Mesenchymal stem cell (in vitro differentiated cells and primary cell): ENCODE results near the gene OGT.

ENCODE experiments used
- DNase-seq: peaks from one replicate; pipeline ENCODE4 v3.0.0-alpha.2; 2013
- H2AFZ ChIP-seq: one replicate; pipeline ENCODE4 v1.6.1; 2013; ENCODE audit warnings: low read depth, mild to moderate bottlenecking, control low read depth, inconsistent platforms, low read length, moderate library complexity
- H2AK5ac ChIP-seq: 2 replicates; pipeline ENCODE4 v1.6.1; 2013; ENCODE audit warnings: low read length, moderate library complexity, mild to moderate bottlenecking, inconsistent platforms; ENCODE audit not compliant: severe bottlenecking
- H2BK120ac ChIP-seq: one replicate; pipeline ENCODE4 v1.6.1; 2013; ENCODE audit warnings: low read depth, mild to moderate bottlenecking, inconsistent platforms, low read length, moderate library complexity
- H2BK12ac ChIP-seq, 2 experiments: one replicate each; pipeline ENCODE4 v1.6.1; 2013; ENCODE audit warnings: inconsistent platforms in 2 of 2, low read length in 2 of 2, mild to moderate bottlenecking in 2 of 2, moderate library complexity in 2 of 2, control low read depth in 1 of 2
- H2BK15ac ChIP-seq: one replicate; pipeline ENCODE4 v1.6.1; 2013; ENCODE audit warnings: mild to moderate bottlenecking, low read depth, inconsistent platforms; ENCODE audit not compliant: poor library complexity, severe bottlenecking
- H2BK5ac ChIP-seq: 2 replicates; pipeline ENCODE4 v1.6.1; 2013; ENCODE audit warnings: low read depth, mild to moderate bottlenecking, low read length, control low read depth, inconsistent platforms; ENCODE audit not compliant: poor library complexity, severe bottlenecking
- H3K14ac ChIP-seq, 2 experiments: one replicate each; pipeline ENCODE4 v1.6.1; 2013; ENCODE audit warnings: inconsistent platforms in 2 of 2, low read length in 2 of 2, control low read depth in 1 of 2, mild to moderate bottlenecking in 1 of 2, moderate library complexity in 1 of 2
- H3K18ac ChIP-seq, 2 experiments: one replicate each; pipeline ENCODE4 v1.6.1; 2013; ENCODE audit warnings: inconsistent platforms in 2 of 2, low read length in 2 of 2, control low read depth in 1 of 2, low read depth in 1 of 2, mild to moderate bottlenecking in 1 of 2
- H3K23ac ChIP-seq, 2 experiments: one replicate each; pipeline ENCODE4 v1.6.1; 2013; ENCODE audit warnings: inconsistent platforms in 2 of 2, low read length in 2 of 2, mild to moderate bottlenecking in 2 of 2, moderate library complexity in 2 of 2, control low read depth in 1 of 2
- H3K27ac ChIP-seq: 2 replicates; pipeline ENCODE4 v1.5.1; 2013; ENCODE audit warnings: mild to moderate bottlenecking, moderate library complexity, low read length, control low read depth, inconsistent platforms; ENCODE audit not compliant: poor library complexity, severe bottlenecking
- H3K27me3 ChIP-seq, 2 experiments: 2 replicates each; pipeline versions ENCODE4 v1.6.1 to v1.7.0; 2013; ENCODE audit warnings: low read length in 2 of 2, mild to moderate bottlenecking in 2 of 2, moderate library complexity in 2 of 2, control low read depth in 1 of 2, inconsistent platforms in 1 of 2; ENCODE audit not compliant: control insufficient read depth in 1 of 2, insufficient read depth in 1 of 2
- H3K36me3 ChIP-seq, 2 experiments: 2 replicates each; pipeline versions ENCODE4 v1.6.1 to v1.7.0; 2013; ENCODE audit warnings: low read length in 2 of 2, control low read depth in 1 of 2, inconsistent platforms in 1 of 2, low read depth in 1 of 2, mild to moderate bottlenecking in 1 of 2; ENCODE audit not compliant: insufficient read depth in 2 of 2, control insufficient read depth in 1 of 2
- H3K4ac ChIP-seq, 2 experiments: one replicate each; pipeline ENCODE4 v1.6.1; 2013; ENCODE audit warnings: inconsistent platforms in 2 of 2, low read length in 2 of 2, mild to moderate bottlenecking in 2 of 2, moderate library complexity in 2 of 2, control low read depth in 1 of 2, low read depth in 1 of 2
- H3K4me1 ChIP-seq: 2 replicates; pipeline ENCODE4 v1.6.1; 2013; ENCODE audit warnings: low read depth, low read length, control low read depth; ENCODE audit not compliant: control insufficient read depth, insufficient read depth
- H3K4me2 ChIP-seq: 2 replicates; pipeline ENCODE4 v1.6.1; 2013; ENCODE audit warnings: low read length, mild to moderate bottlenecking, inconsistent platforms; ENCODE audit not compliant: poor library complexity, severe bottlenecking
- H3K4me3 ChIP-seq, 2 experiments: 2 replicates each; pipeline versions ENCODE4 v1.5.1 to v1.7.0; 2013; ENCODE audit warnings: low read length in 2 of 2, mild to moderate bottlenecking in 2 of 2, control low read depth in 1 of 2, low read depth in 1 of 2; ENCODE audit not compliant: insufficient read depth in 1 of 2
- H3K79me1 ChIP-seq: replicated peaks from 2 replicates; pipeline ENCODE4 v1.6.1; 2013; ENCODE audit warnings: mild to moderate bottlenecking, control low read depth, low read length, inconsistent platforms; ENCODE audit not compliant: poor library complexity, severe bottlenecking
- H3K9ac ChIP-seq: 2 replicates; pipeline ENCODE4 v1.7.0; 2013; ENCODE audit warnings: mild to moderate bottlenecking, low read length, moderate library complexity
- H3K9me3 ChIP-seq: 2 replicates; pipeline ENCODE4 v1.7.0; 2013; ENCODE audit warnings: mild to moderate bottlenecking, low read length; ENCODE audit not compliant: control insufficient read depth
- H4K8ac ChIP-seq: one replicate; pipeline ENCODE4 v1.6.1; 2013; ENCODE audit warnings: inconsistent platforms, mild to moderate bottlenecking, low read length, moderate library complexity
- H4K91ac ChIP-seq: one replicate; pipeline ENCODE4 v1.6.1; 2013; ENCODE audit warnings: mild to moderate bottlenecking, low read length, inconsistent platforms
- WGBS: methylation state at CpG from one replicate; pipeline ENCODE4 v1.1.7; 2013; ENCODE audit warnings: mixed read lengths; 5-methylcytosine and 5-hydroxymethylcytosine counted together

Gene OGT

DNA sequence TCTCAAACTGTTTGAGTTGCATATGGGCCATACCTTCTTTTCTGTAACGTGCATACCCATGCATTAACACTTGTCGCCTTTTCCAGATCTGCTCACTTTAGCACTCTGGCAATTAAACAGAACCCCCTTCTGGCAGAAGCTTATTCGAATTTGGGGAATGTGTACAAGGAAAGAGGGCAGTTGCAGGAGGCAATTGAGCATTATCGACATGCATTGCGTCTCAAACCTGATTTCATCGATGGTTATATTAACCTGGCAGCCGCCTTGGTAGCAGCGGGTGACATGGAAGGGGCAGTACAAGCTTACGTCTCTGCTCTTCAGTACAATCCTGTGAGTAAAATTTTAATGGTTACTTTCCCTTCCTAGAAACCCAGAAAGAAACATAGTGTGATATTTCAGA is 4.8 kb downstream of the OGT start:
- Histone ChIP-seq H3K14ac (no peak overlapping the region), H2BK12ac (no peak overlapping the region), H3K9ac (no peak overlapping the region), H2BK15ac (no peak overlapping the region), H3K18ac (no peak overlapping the region), H3K4me3 (no peak overlapping the region), H3K23ac (no peak overlapping the region), H3K4ac (no peak overlapping the region), H2AFZ (no peak overlapping the region), H3K4me2 (no peak overlapping the region), H2BK5ac (no peak overlapping the region), H3K9me3 (no peaks in the 10 kb centered on the region), H3K4me1 (peaks cover 2% of the 10 kb centered on the region), H2AK5ac (no peak overlapping the region), H3K27ac (no peak overlapping the region), H3K27me3 (no peaks in the 10 kb centered on the region), H4K8ac (no peak overlapping the region), H3K36me3 (peaks cover 3 to 24% of the 10 kb centered on the region in 2 experiments), H2BK120ac (no peak overlapping the region), H4K91ac (no peak overlapping the region), H3K79me1 (no peaks in the 10 kb centered on the region)
- no peak for DNase-seq
- 90% methylated on average over 8 of the region's 9 CpGs for WGBS

DNA sequence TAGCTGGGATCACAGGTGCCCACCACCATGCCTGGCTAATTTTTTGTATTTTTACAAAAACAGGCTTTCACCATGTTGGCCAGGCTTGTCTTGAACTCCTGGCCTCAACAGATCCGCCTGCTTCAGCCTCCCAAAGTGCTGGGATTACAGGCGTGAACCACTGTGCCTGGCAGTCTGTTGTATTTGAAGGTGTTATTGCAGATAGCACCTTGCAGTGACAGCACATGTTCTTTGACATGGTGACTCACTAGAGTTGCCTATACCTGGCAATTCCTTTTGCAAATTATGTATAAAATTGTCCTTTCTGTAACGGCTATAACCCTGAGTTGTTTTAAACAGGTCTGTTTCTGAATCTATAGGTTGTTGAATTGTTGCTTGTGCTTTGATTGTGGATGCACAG is 7.9 kb downstream of the OGT start:
- Histone ChIP-seq H3K4me2 (no peak overlapping the region), H3K4ac (no peak overlapping the region), H4K8ac (no peak overlapping the region), H2BK12ac (no peak overlapping the region), H3K18ac (no peak overlapping the region), H3K4me3 (no peak overlapping the region), H2AK5ac (no peak overlapping the region), H2BK15ac (no peak overlapping the region), H3K9ac (peak overlapping the region; percentile 56), H3K9me3 (no peaks in the 10 kb centered on the region), H3K27ac (no peak overlapping the region), H2AFZ (no peak overlapping the region), H3K23ac (no peak overlapping the region), H2BK120ac (no peak overlapping the region), H3K27me3 (peaks cover 0 to 5% of the 10 kb centered on the region in 2 experiments), H4K91ac (no peak overlapping the region), H3K4me1 (peaks cover 2% of the 10 kb centered on the region), H3K36me3 (peaks cover 3 to 39% of the 10 kb centered on the region in 2 experiments), H3K14ac (no peak overlapping the region), H3K79me1 (no peaks in the 10 kb centered on the region), H2BK5ac (no peak overlapping the region)
- no peak for DNase-seq
- 97% methylated on average over 3 of the region's 3 CpGs for WGBS

DNA sequence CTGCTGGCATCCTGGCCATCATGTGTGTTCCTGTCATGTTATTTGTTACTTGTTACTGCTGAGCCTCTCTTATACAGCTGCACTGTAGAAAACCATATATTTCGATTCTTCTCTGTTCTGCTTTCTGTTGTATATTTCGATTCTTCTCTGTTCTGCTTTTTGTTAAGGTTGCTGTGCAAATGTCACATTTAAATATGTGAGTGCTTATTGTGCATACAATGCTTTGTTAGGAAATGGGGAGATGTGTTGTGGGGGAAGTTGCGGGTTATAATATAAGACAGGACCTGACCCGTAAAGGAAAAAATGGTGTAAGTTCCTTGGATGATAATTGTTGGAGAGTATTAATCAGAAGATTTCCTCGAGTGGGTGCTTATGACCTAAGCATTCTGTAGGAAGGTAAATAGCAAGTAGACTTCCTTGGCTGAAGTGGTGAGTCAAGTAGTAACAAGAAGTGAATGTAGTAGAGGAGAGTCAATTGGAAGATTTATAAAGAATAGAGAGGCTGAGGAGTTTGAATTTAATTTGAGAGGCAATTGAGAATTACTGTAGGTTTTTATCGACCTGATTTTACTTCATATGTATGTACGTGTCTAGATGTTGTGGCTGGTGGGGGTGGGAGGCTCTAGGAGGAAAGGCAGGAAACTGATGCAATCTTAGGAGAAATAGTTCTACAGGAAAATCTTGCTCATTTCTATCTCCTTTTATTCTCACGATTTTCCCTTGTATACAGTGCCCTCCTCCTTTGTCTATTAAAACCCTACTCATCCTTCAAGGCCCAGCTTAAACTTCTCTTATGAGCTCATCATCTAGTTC is 8.5 kb downstream of the OGT start:
- H3K27ac ChIP-seq: peak overlapping the region; percentile 12
- peak overlapping the region; percentile 56 for H3K9ac ChIP-seq
- H3K4me2 ChIP-seq: no peak overlapping the region
- H3K27me3 ChIP-seq: peaks cover 0 to 5% of the 10 kb centered on the region in 2 experiments
- H4K8ac ChIP-seq: no peak overlapping the region
- no peak overlapping the region for H2AFZ ChIP-seq
- H3K14ac ChIP-seq: no peak overlapping the region
- no peak overlapping the region for H3K4me3 ChIP-seq
- no peak overlapping the region for H2AK5ac ChIP-seq
- peak; percentile 84 for DNase-seq
- H3K36me3 ChIP-seq: peaks cover 6 to 45% of the 10 kb centered on the region in 2 experiments
- H2BK15ac ChIP-seq: no peak overlapping the region
- no peak overlapping the region for H2BK5ac ChIP-seq
- peaks cover 2% of the 10 kb centered on the region for H3K4me1 ChIP-seq
- WGBS: 65% methylated on average over 8 of the region's 8 CpGs
- no peak overlapping the region for H2BK12ac ChIP-seq
- no peaks in the 10 kb centered on the region for H3K9me3 ChIP-seq
- no peak overlapping the region for H2BK120ac ChIP-seq
- no peak overlapping the region for H4K91ac ChIP-seq
- no peak overlapping the region for H3K4ac ChIP-seq
- H3K18ac ChIP-seq: no peak overlapping the region
- no peak overlapping the region for H3K23ac ChIP-seq
- no peaks in the 10 kb centered on the region for H3K79me1 ChIP-seq

DNA sequence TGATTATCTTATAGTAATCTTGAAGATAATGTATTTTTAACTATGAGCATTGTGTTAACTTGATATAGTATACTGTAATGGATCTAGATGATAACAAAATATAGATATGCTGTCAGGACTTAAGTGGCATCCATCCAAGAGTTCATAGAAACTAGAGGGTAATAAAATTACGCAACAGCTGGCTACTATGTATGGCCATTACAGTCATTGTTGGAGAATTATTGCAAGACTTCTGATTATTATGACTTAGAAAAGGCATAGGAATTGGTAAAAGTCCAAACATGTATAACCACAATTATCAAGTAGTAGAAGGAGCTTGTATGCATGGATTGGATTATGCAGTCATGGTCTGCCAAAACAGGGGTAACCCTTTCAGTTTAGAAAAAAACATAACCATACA is 9.5 kb downstream of the OGT start:
- H3K79me1 ChIP-seq: no peaks in the 10 kb centered on the region
- peak; percentile 43 for DNase-seq
- no peak overlapping the region for H2BK15ac ChIP-seq
- peak overlapping the region in 1 of 2 experiments; percentile 19 for H3K4me3 ChIP-seq
- H3K27me3 ChIP-seq: peaks cover 0 to 5% of the 10 kb centered on the region in 2 experiments
- no peak overlapping the region for H2BK5ac ChIP-seq
- no peak overlapping the region for H2AK5ac ChIP-seq
- H3K23ac ChIP-seq: no peak overlapping the region
- 100% methylated on average over 1 of the region's 1 CpG for WGBS
- peaks cover 2% of the 10 kb centered on the region for H3K4me1 ChIP-seq
- H2BK120ac ChIP-seq: no peak overlapping the region
- H2BK12ac ChIP-seq: no peak overlapping the region
- no peak overlapping the region for H3K18ac ChIP-seq
- peak overlapping the region; percentile 56 for H3K9ac ChIP-seq
- H3K9me3 ChIP-seq: no peaks in the 10 kb centered on the region
- H3K14ac ChIP-seq: no peak overlapping the region
- H3K36me3 ChIP-seq: peaks cover 12 to 55% of the 10 kb centered on the region in 2 experiments
- H4K91ac ChIP-seq: no peak overlapping the region
- no peak overlapping the region for H2AFZ ChIP-seq
- no peak overlapping the region for H3K4ac ChIP-seq
- no peak overlapping the region for H3K27ac ChIP-seq
- H3K4me2 ChIP-seq: no peak overlapping the region
- no peak overlapping the region for H4K8ac ChIP-seq
